T-helper 1 cell treated with Interleukin-12 subunit alpha and Interleukin-12 subunit beta and Interleukin-4 antibody, amounts not matched to agents 30 μg/mL and 1 μg/mL, for 36 hours (primary cell): ENCODE results near the gene KIF18B.
"Not testable (repeated sequence)": the region's sequence is repeated elsewhere in the genome, so short reads cannot be mapped to it uniquely, and the experiment has no call there.

Experiments
- H3K27ac Mint-ChIP-seq: one replicate; pipeline ENCODE4 v1.8.0; 2021; ENCODE audit warnings: mild to moderate bottlenecking, mixed read lengths
- H3K27me3 Mint-ChIP-seq: one replicate; pipeline ENCODE4 v1.8.0; 2021; ENCODE audit warnings: low read depth, mixed read lengths
- H3K36me3 Mint-ChIP-seq: one replicate; pipeline ENCODE4 v1.8.0; 2021; ENCODE audit warnings: low read depth, mixed read lengths
- H3K4me1 Mint-ChIP-seq: one replicate; pipeline ENCODE4 v1.8.0; 2021; ENCODE audit warnings: low read depth, mixed read lengths
- H3K4me3 Mint-ChIP-seq: one replicate; pipeline ENCODE4 v1.8.0; 2021; ENCODE audit warnings: mild to moderate bottlenecking, moderate library complexity, mixed read lengths
- H3K9me3 Mint-ChIP-seq: one replicate; pipeline ENCODE4 v1.8.0; 2021; ENCODE audit warnings: mixed read lengths

Gene KIF18B

GRCh38 chr17:44961921-44962350, 14.4 kb upstream of the KIF18B start:
- no peaks in the 10 kb centered on the region for H3K36me3 Mint-ChIP-seq
- H3K27me3 Mint-ChIP-seq: peaks cover 83% of the 10 kb centered on the region
- H3K4me1 Mint-ChIP-seq: no peaks in the 10 kb centered on the region
- no peaks in the 10 kb centered on the region for H3K9me3 Mint-ChIP-seq
- no peak overlapping the region for H3K4me3 Mint-ChIP-seq
- no peak overlapping the region for H3K27ac Mint-ChIP-seq

GRCh38 chr17:44960691-44961090, 13.1 kb upstream of the KIF18B start:
- Mint-ChIP-seq H3K4me3 (no peak overlapping the region), H3K9me3 (no peaks in the 10 kb centered on the region), H3K36me3 (no peaks in the 10 kb centered on the region), H3K27ac (no peak overlapping the region), H3K27me3 (peaks cover 83% of the 10 kb centered on the region), H3K4me1 (no peaks in the 10 kb centered on the region)

GRCh38 chr17:44959821-44960531, 12.4 kb upstream of the KIF18B start:
- H3K4me3 Mint-ChIP-seq: no peak overlapping the region
- H3K27me3 Mint-ChIP-seq: peaks cover 83% of the 10 kb centered on the region
- peaks cover 3% of the 10 kb centered on the region for H3K4me1 Mint-ChIP-seq
- no peaks in the 10 kb centered on the region for H3K9me3 Mint-ChIP-seq
- no peaks in the 10 kb centered on the region for H3K36me3 Mint-ChIP-seq
- no peak overlapping the region for H3K27ac Mint-ChIP-seq

GRCh38 chr17:44956998-44957981, 9.7 kb upstream of the KIF18B start:
- no peak overlapping the region for H3K4me3 Mint-ChIP-seq
- peaks cover 58% of the 10 kb centered on the region for H3K27me3 Mint-ChIP-seq
- no peak overlapping the region for H3K27ac Mint-ChIP-seq
- H3K36me3 Mint-ChIP-seq: no peaks in the 10 kb centered on the region
- H3K4me1 Mint-ChIP-seq: peaks cover 4% of the 10 kb centered on the region
- H3K9me3 Mint-ChIP-seq: no peaks in the 10 kb centered on the region

GRCh38 chr17:44955674-44956425, 8.3 kb upstream of the KIF18B start:
- Mint-ChIP-seq H3K9me3 (no peaks in the 10 kb centered on the region), H3K36me3 (no peaks in the 10 kb centered on the region), H3K27me3 (peaks cover 48% of the 10 kb centered on the region), H3K4me1 (peaks cover 4% of the 10 kb centered on the region), H3K4me3 (no peak overlapping the region), H3K27ac (no peak overlapping the region)

- Mint-ChIP-seq H3K4me3 (no peak overlapping the region), H3K9me3 (no peaks in the 10 kb centered on the region), H3K36me3 (no peaks in the 10 kb centered on the region), H3K27me3 (peaks cover 27% of the 10 kb centered on the region), H3K27ac (no peak overlapping the region), H3K4me1 (peaks cover 9% of the 10 kb centered on the region)
Observed at GRCh38 chr17:44952946-44953475, 5.4 kb upstream of the KIF18B start.

GRCh38 chr17:44948315-44948795, 782 bp upstream of the KIF18B start:
- no peaks in the 10 kb centered on the region for H3K27me3 Mint-ChIP-seq
- H3K4me1 Mint-ChIP-seq: peaks cover 19% of the 10 kb centered on the region
- H3K27ac Mint-ChIP-seq: peak overlapping the region; percentile 95
- H3K36me3 Mint-ChIP-seq: peaks cover 10% of the 10 kb centered on the region
- peak overlapping the region; percentile 94 for H3K4me3 Mint-ChIP-seq
- H3K9me3 Mint-ChIP-seq: no peaks in the 10 kb centered on the region

GRCh38 chr17:44945652-44946051, 1.9 kb downstream of the KIF18B start:
- Mint-ChIP-seq H3K4me1 (peaks cover 30% of the 10 kb centered on the region), H3K4me3 (peak overlapping the region; percentile 94), H3K36me3 (peaks cover 13% of the 10 kb centered on the region)
- not testable (repeated sequence) for H3K27ac Mint-ChIP-seq, H3K9me3 Mint-ChIP-seq, H3K27me3 Mint-ChIP-seq

GRCh38 chr17:44942456-44942855, 5.1 kb downstream of the KIF18B start:
- Mint-ChIP-seq H3K27me3 (no peaks in the 10 kb centered on the region), H3K36me3 (peaks cover 19% of the 10 kb centered on the region), H3K4me1 (peaks cover 26% of the 10 kb centered on the region), H3K27ac (peak overlapping the region; percentile 74), H3K4me3 (no peak overlapping the region), H3K9me3 (no peaks in the 10 kb centered on the region)

- peak overlapping the region; percentile 74 for H3K27ac Mint-ChIP-seq
- H3K4me3 Mint-ChIP-seq: peak overlapping the region; percentile 23
- H3K9me3 Mint-ChIP-seq: no peaks in the 10 kb centered on the region
- peaks cover 26% of the 10 kb centered on the region for H3K4me1 Mint-ChIP-seq
- peaks cover 19% of the 10 kb centered on the region for H3K36me3 Mint-ChIP-seq
- H3K27me3 Mint-ChIP-seq: no peaks in the 10 kb centered on the region
Observed at GRCh38 chr17:44941712-44942331, 5.8 kb downstream of the KIF18B start.

- Mint-ChIP-seq H3K27ac (no peak overlapping the region), H3K4me1 (peaks cover 19% of the 10 kb centered on the region), H3K4me3 (no peak overlapping the region), H3K9me3 (no peaks in the 10 kb centered on the region), H3K36me3 (peaks cover 17% of the 10 kb centered on the region), H3K27me3 (no peaks in the 10 kb centered on the region)
Observed at GRCh38 chr17:44940768-44941167, 6.8 kb downstream of the KIF18B start.

- no peak overlapping the region for H3K4me3 Mint-ChIP-seq
- H3K36me3 Mint-ChIP-seq: peaks cover 20% of the 10 kb centered on the region
- H3K9me3 Mint-ChIP-seq: no peaks in the 10 kb centered on the region
- no peaks in the 10 kb centered on the region for H3K27me3 Mint-ChIP-seq
- no peak overlapping the region for H3K27ac Mint-ChIP-seq
- peaks cover 19% of the 10 kb centered on the region for H3K4me1 Mint-ChIP-seq
Observed at GRCh38 chr17:44940317-44940716, 7.3 kb downstream of the KIF18B start.

- Mint-ChIP-seq H3K4me3 (no peak overlapping the region), H3K4me1 (peaks cover 2% of the 10 kb centered on the region), H3K36me3 (peaks cover 31% of the 10 kb centered on the region), H3K27me3 (no peaks in the 10 kb centered on the region), H3K9me3 (no peaks in the 10 kb centered on the region), H3K27ac (no peak overlapping the region)
Observed at GRCh38 chr17:44935116-44935515, 12.5 kb downstream of the KIF18B start.

- Mint-ChIP-seq H3K36me3 (peaks cover 35% of the 10 kb centered on the region), H3K4me3 (no peak overlapping the region), H3K27ac (no peak overlapping the region), H3K27me3 (no peaks in the 10 kb centered on the region), H3K4me1 (peaks cover 2% of the 10 kb centered on the region), H3K9me3 (no peaks in the 10 kb centered on the region)
Observed at GRCh38 chr17:44934745-44935105, 12.8 kb downstream of the KIF18B start.
